ENCODE results near the gene TMEM242. TPM values are rescaled to one million over a fixed set of nuclear protein-coding genes. Genes with fewer than 3 reads are reported as not detected.
A peak's percentile ranks its signal among the peaks of the same experiment; 100 is the strongest.

Gene TMEM242
- total RNA-seq, 4 donors from 2014 or later, result 2.7 to 8.0 (median 4.3) TPM

DNA sequence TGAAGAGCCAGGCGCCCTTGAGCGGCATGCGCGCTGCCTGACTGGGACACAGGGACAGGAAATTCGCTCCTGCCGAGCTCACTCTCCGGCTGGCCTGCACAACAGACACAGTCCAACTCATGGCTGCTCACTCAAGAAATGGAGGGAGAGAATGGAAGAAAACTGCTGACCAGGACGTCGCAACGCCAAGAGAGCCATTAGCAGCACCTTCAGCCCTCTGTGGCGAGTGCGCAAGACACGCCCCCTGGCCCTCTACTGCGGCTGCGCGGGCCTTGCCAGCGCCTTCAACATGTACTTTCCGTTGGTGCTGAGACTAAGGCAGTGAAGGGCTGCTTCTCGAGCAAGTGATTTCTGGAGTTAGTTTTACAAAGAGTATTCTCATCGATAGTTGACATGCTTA lies 23.3 kb downstream of the TMEM242 start:
- Histone ChIP-seq H3K27ac (no peak overlapping the region), H3K4me3 (no peak overlapping the region), H3K27me3 (no peaks in the 10 kb centered on the region), H3K9me3 (no peaks in the 10 kb centered on the region), H3K36me3 (peaks cover 0 to 11% (median 0%) of the 10 kb centered on the region in 3 donors), H3K4me1 (peaks cover 0 to 23% (median 15%) of the 10 kb centered on the region in 3 donors)
- intact Hi-C loops (cut with DNase I), result no loop called here
- no peak for DNase-seq
- WGBS, 2 donors, result 95 to 96% methylated on average over 11 to 20 of the region's 20 CpGs
- TF ChIP-seq, protein P1, sequence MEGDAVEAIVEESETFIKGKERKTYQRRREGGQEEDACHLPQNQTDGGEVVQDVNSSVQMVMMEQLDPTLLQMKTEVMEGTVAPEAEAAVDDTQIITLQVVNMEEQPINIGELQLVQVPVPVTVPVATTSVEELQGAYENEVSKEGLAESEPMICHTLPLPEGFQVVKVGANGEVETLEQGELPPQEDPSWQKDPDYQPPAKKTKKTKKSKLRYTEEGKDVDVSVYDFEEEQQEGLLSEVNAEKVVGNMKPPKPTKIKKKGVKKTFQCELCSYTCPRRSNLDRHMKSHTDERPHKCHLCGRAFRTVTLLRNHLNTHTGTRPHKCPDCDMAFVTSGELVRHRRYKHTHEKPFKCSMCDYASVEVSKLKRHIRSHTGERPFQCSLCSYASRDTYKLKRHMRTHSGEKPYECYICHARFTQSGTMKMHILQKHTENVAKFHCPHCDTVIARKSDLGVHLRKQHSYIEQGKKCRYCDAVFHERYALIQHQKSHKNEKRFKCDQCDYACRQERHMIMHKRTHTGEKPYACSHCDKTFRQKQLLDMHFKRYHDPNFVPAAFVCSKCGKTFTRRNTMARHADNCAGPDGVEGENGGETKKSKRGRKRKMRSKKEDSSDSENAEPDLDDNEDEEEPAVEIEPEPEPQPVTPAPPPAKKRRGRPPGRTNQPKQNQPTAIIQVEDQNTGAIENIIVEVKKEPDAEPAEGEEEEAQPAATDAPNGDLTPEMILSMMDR (IDR thresholded peaks at IDR 0.05), result no peak
- no peak for TF ChIP-seq POLR2A (IDR thresholded peaks at IDR 0.05)

DNA sequence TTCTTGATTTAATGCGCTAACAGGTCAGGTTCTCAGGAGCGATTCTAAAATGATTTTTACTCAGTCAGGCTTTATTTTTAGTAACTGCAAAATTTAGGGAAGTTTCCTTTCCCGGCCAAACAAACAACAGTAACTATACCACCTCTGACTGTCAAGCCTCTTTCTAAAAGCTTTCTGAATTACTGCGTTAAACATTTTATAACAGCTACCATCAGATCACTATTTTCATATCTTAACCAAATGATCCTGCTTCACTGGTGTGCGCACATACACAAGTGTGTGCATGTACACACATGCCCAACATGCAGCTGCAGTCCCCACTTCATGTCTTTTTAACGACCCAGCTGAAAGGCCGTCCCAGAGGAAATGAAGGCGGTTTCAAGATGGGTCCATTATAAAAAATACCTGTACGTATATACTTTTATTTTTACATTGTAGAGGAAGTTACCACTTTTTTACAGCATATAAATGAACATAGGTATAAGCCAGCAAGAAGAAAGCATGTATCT lies 25.0 kb downstream of the TMEM242 start:
- WGBS, 2 donors, result 26 to 35% methylated on average over 9 of the region's 9 CpGs
- Histone ChIP-seq H3K36me3 (peaks cover 0 to 11% (median 0%) of the 10 kb centered on the region in 3 donors), H3K9me3 (no peaks in the 10 kb centered on the region), H3K27me3 (no peaks in the 10 kb centered on the region), H3K4me1 (peaks cover 0 to 19% (median 13%) of the 10 kb centered on the region in 3 donors), H3K27ac (peak overlapping the region in 1 of 4 donors; percentile 7), H3K4me3 (no peak overlapping the region)
- TF ChIP-seq, protein P1 (IDR thresholded peaks at IDR 0.05), result no peak
- no peak for TF ChIP-seq POLR2A (IDR thresholded peaks at IDR 0.05)
- intact Hi-C loops (cut with DNase I), result no loop called here
- DNase-seq, result no peak

DNA sequence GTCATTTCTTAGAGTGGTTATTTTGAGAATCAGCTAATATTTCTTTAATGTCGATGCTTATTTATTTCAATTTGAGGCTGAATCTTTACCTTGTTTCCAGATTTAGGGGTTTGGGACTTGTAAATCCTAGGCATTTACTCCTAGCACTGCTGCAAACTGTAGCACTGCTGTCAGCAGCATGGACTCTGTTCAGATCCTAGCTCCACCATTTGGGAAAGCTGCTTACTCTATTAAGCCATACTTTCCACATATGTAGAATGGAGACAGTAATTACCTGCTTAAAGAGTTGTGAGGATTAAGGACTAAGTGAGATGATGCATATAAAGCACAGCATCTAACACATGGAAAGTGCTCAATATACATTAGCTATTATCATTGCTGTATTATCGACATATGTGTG lies 28.7 kb downstream of the TMEM242 start:
- H3K27ac ChIP-seq, result no peak overlapping the region
- peaks cover 0 to 19% (median 13%) of the 10 kb centered on the region in 3 donors for H3K4me1 ChIP-seq
- TF ChIP-seq, protein P1 (IDR thresholded peaks at IDR 0.05), result no peak
- TF ChIP-seq POLR2A (IDR thresholded peaks at IDR 0.05), result no peak
- WGBS, 2 donors, result 81 to 88% methylated on average over 2 of the region's 2 CpGs
- H3K36me3 ChIP-seq, result peaks cover 0 to 33% (median 0%) of the 10 kb centered on the region in 3 donors
- H3K27me3 ChIP-seq, result no peaks in the 10 kb centered on the region
- no peak overlapping the region for H3K4me3 ChIP-seq
- no peaks in the 10 kb centered on the region for H3K9me3 ChIP-seq
- DNase-seq, result no peak
- intact Hi-C loops (cut with DNase I), result no loop called here

DNA sequence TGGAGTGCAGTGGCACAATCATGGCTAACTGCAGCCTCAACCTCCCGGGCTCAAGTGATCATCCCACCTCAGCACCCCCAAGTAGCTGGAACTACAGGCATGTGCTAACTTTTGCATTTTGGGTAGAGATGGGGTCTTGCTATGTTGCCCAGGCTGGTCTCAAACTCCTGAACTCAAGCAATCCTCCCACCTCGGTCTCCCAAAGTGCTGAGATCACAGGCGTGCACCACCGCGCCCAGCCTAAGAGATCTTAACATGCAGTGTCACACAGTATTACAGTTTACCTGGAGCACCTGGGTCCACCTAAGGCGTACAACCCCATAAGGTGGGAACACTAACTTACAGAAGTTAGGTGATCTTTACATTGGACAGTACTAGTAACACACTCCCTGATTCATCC lies 29.5 kb downstream of the TMEM242 start:
- no peak for DNase-seq
- Histone ChIP-seq H3K9me3 (no peaks in the 10 kb centered on the region), H3K27ac (no peak overlapping the region), H3K27me3 (no peaks in the 10 kb centered on the region), H3K36me3 (peaks cover 0 to 37% (median 0%) of the 10 kb centered on the region in 3 donors), H3K4me1 (peaks cover 0 to 19% (median 13%) of the 10 kb centered on the region in 3 donors), H3K4me3 (no peak overlapping the region)
- WGBS, 2 donors, result 95 to 96% methylated on average over 6 of the region's 6 CpGs
- TF ChIP-seq POLR2A (IDR thresholded peaks at IDR 0.05), result no peak
- TF ChIP-seq, protein P1 (IDR thresholded peaks at IDR 0.05), result no peak
- intact Hi-C loops (cut with DNase I), result no loop called here

DNA sequence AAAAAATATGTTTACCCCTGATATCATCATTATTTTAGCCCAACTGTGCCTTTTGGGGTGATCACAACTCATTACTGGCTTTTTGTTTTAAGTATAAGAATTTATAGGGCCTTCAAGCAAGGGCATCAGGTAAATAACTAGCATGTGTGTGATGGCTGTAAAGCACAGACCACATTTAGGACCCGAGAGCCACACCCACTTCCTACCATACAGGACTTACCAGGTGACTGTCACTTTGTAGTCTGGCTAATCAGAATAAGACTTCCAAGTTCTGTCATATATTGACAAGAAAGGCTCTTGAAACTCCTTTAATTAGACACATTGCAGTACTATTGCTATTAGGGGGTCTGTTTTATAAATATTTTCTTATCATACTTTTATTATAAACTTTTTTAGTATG lies 31.1 kb downstream of the TMEM242 start:
- intact Hi-C loops (cut with DNase I), result no loop called here
- Histone ChIP-seq H3K9me3 (no peaks in the 10 kb centered on the region), H3K27ac (no peak overlapping the region), H3K27me3 (no peaks in the 10 kb centered on the region), H3K4me3 (no peak overlapping the region), H3K36me3 (peaks cover 0 to 49% (median 0%) of the 10 kb centered on the region in 3 donors), H3K4me1 (peaks cover 0 to 3% (median 0%) of the 10 kb centered on the region in 3 donors)
- DNase-seq, result no peak
- TF ChIP-seq POLR2A (IDR thresholded peaks at IDR 0.05), result no peak
- TF ChIP-seq, protein P1 (IDR thresholded peaks at IDR 0.05), result no peak
- WGBS, 2 donors, result 53 to 86% methylated on average over 1 of the region's 1 CpG

All from esophagus squamous epithelium (tissue), 5 donors.